Stomach (tissue), 9 donors: ENCODE measurements around the gene M6PR. TPM values are rescaled to one million over a fixed set of nuclear protein-coding genes. Genes with fewer than 3 reads are reported as not detected.
"Not testable (repeated sequence)": the region's sequence is repeated elsewhere in the genome, so short reads cannot be mapped to it uniquely, and the experiment has no call there.

Experiments used
- DNase-seq, 2 donors: peaks; one replicate each; pipeline versions ENCODE4 v3.0.0 to v3.0.0-alpha.2; 2013 to 2019
- H3K27ac ChIP-seq, 5 donors: fragments of 200-600 bp in 4 of 5; sonication (generic) in 4 of 5; one replicate each; pipeline ENCODE4 v1.5.1; 2013 to 2019; ENCODE audit warnings: mild to moderate bottlenecking in 1 of 5, moderate library complexity in 1 of 5
- H3K27me3 ChIP-seq, 3 donors: fragments of 200-600 bp; sonication (generic); one replicate each; pipeline ENCODE4 v1.5.1; 2017 to 2019; ENCODE audit warnings: mixed run types in 1 of 3
- H3K36me3 ChIP-seq, 4 donors: fragments of 200-600 bp; sonication (generic); 1 replicate in 3 of 4; 2 replicates in 1 of 4; pipeline ENCODE4 v1.5.1; 2016 to 2019
- H3K4me1 ChIP-seq, 4 donors: fragments of 200-600 bp; sonication (generic); one replicate each; pipeline ENCODE4 v1.5.1; 2016 to 2019
- H3K4me3 ChIP-seq, 4 donors: fragments of 200-600 bp; sonication (generic) in 3 of 4; one replicate each; pipeline ENCODE4 v1.5.1; 2016 to 2019; ENCODE audit warnings: mild to moderate bottlenecking in 1 of 4
- H3K9me3 ChIP-seq, 4 donors: fragments of 200-600 bp; sonication (generic); one replicate each; pipeline ENCODE4 v1.5.1; 2016 to 2019
- CTCF ChIP-seq, 7 experiments: fragments of 450-650 bp in 4 of 7; fragments of 200-600 bp in 3 of 7; sonication (generic) in 3 of 7; IDR thresholded peaks; one replicate each; pipeline ENCODE4 v1.5.1; 2016 to 2019; ENCODE audit warnings: antibody characterized with exemption in 7 of 7, control low read depth in 2 of 7, mild to moderate bottlenecking in 1 of 7
- EP300 ChIP-seq: sonication (generic); formaldehyde crosslinking; IDR thresholded peaks from one replicate; pipeline ENCODE4 v1.6.1; 2017; ENCODE audit warnings: antibody characterized with exemption
- POLR2A ChIP-seq, 4 donors: fragments of 450-650 bp; IDR thresholded peaks; one replicate each; pipeline ENCODE4 v1.6.1; 2016; ENCODE audit warnings: antibody characterized with exemption in 4 of 4, control low read depth in 2 of 4, mild to moderate bottlenecking in 1 of 4, moderate library complexity in 1 of 4
- POLR2AphosphoS5 ChIP-seq, 3 donors: sonication (generic); formaldehyde crosslinking; IDR thresholded peaks; one replicate each; pipeline ENCODE4 v1.6.1; 2016; ENCODE audit warnings: antibody characterized with exemption in 3 of 3
- WGBS, 5 donors: extraction: QIAGEN DNeasy Blood & Tissue Kit in 3 of 5; methylation state at CpG; one replicate each; pipeline versions ENCODE4 v1.1.5 to v1.1.7; 2013 to 2018; 5-methylcytosine and 5-hydroxymethylcytosine counted together
- intact Hi-C: fragments of 100-400 bp; cut with DNase I; formaldehyde crosslinking; loops from one replicate; pipeline ENCODE4 v1.15.1; 2023; ENCODE audit warnings: low total_unique reads
- polyA plus RNA-seq, 3 donors: library from polyadenylated mRNA; stranded (reverse); fragments of 200-250 nt; gene quantifications; one replicate each; pipeline ENCODE4 v1.2.3, GENCODE V29; 2013
- total RNA-seq, 5 donors: library from RNA; depleted of rRNA; stranded (reverse); fragments of >200 nt; gene quantifications; one replicate each; pipeline versions ENCODE4 v1.1.0 to v1.2.3, GENCODE V29; 2014 to 2016
- donor health status: healthy with polysubstance abuse.
- donor health status: Bipolar disorder and iron deficiency.
- donor health status: healthy.

M6PR gene
- total and polyA plus RNA-seq, 8 donors = 20.9 to 155 (median 49.8) TPM

- H3K9me3 ChIP-seq = no peaks in the 10 kb centered on the region
- TF ChIP-seq EP300 (no peak), CTCF (IDR thresholded peaks at IDR 0.05) (no peak), POLR2AphosphoS5 (IDR thresholded peaks at IDR 0.05) (no peak), POLR2A (IDR thresholded peaks at IDR 0.05) (no peak)
- no peak overlapping the region for H3K4me3 ChIP-seq
- intact Hi-C loops = no loop called here
- H3K36me3 ChIP-seq = peaks cover 29 to 77% (median 73%) of the 10 kb centered on the region in 4 donors
- no peak for DNase-seq
- H3K4me1 ChIP-seq = no peaks in the 10 kb centered on the region
- WGBS, 5 donors = 94 to 97% (median 95%) methylated on average over 7 of the region's 7 CpGs
- H3K27ac ChIP-seq = no peak overlapping the region
- H3K27me3 ChIP-seq = no peaks in the 10 kb centered on the region
Measured at GRCh38 chr12:8936735-8937134, 12.7 kb downstream of the M6PR start.

GRCh38 chr12:8934080-8934479, 15.4 kb downstream of the M6PR start:
- H3K27me3 ChIP-seq, H3K4me1 ChIP-seq, H3K4me3 ChIP-seq, intact Hi-C loops, H3K27ac ChIP-seq, H3K9me3 ChIP-seq, DNase-seq: not testable (repeated sequence)
- 89 to 95% (median 92%) methylated on average over 3 to 4 of the region's 4 CpGs for WGBS, 5 donors
- peaks cover 23 to 93% (median 90%) of the 10 kb centered on the region in 4 donors for H3K36me3 ChIP-seq

GRCh38 chr12:8932464-8932863, 17.0 kb downstream of the M6PR start:
- H3K27ac ChIP-seq, H3K4me3 ChIP-seq, DNase-seq, intact Hi-C loops, H3K4me1 ChIP-seq, H3K27me3 ChIP-seq, H3K9me3 ChIP-seq: not testable (repeated sequence)
- H3K36me3 ChIP-seq = peaks cover 25 to 91% (median 86%) of the 10 kb centered on the region in 4 donors
- 71 to 96% (median 87%) methylated on average over 2 to 3 of the region's 3 CpGs for WGBS, 5 donors

- peaks cover 13 to 91% (median 70%) of the 10 kb centered on the region in 4 donors for H3K36me3 ChIP-seq
- DNase-seq, H3K9me3 ChIP-seq, H3K4me3 ChIP-seq, intact Hi-C loops, H3K27ac ChIP-seq, H3K27me3 ChIP-seq, H3K4me1 ChIP-seq: not testable (repeated sequence)
- WGBS, 5 donors = 76 to 92% (median 84%) methylated on average over 4 of the region's 4 CpGs
Measured at GRCh38 chr12:8930655-8931323, 18.7 kb downstream of the M6PR start.

- DNase-seq = no peak
- Histone ChIP-seq H3K4me1 (no peaks in the 10 kb centered on the region), H3K4me3 (no peak overlapping the region), H3K9me3 (no peaks in the 10 kb centered on the region), H3K27ac (no peak overlapping the region), H3K27me3 (no peaks in the 10 kb centered on the region), H3K36me3 (peaks cover 16 to 84% (median 61%) of the 10 kb centered on the region in 4 donors)
- WGBS, 5 donors = 93 to 98% (median 93%) methylated on average over 5 of the region's 5 CpGs
- intact Hi-C loops = no loop called here
- TF ChIP-seq POLR2A (IDR thresholded peaks at IDR 0.05) (no peak), POLR2AphosphoS5 (IDR thresholded peaks at IDR 0.05) (no peak), EP300 (no peak), CTCF (IDR thresholded peaks at IDR 0.05) (no peak)
Measured at GRCh38 chr12:8922544-8922943, 26.9 kb downstream of the M6PR start.

GRCh38 chr12:8919643-8920042, 29.8 kb downstream of the M6PR start:
- intact Hi-C loops, H3K27ac ChIP-seq, H3K4me3 ChIP-seq, DNase-seq, H3K9me3 ChIP-seq, H3K27me3 ChIP-seq: not testable (repeated sequence)
- WGBS, 5 donors = 70 to 85% (median 81%) methylated on average over 4 of the region's 4 CpGs
- peaks cover 16 to 60% (median 55%) of the 10 kb centered on the region in 4 donors for H3K36me3 ChIP-seq
- H3K4me1 ChIP-seq = peaks cover 8 to 23% (median 15%) of the 10 kb centered on the region in 4 donors
